ENCODE data around the gene USP12. TPM values are rescaled to one million over a fixed set of nuclear protein-coding genes. Genes with fewer than 3 reads are reported as not detected.

Gene USP12
- total RNA-seq, 2 experiments from 2014 or later, result 35.7 to 40.1 TPM

GRCh38 chr13:27053902-27054595 lies 117.6 kb downstream of the USP12 start:
- no peak overlapping the region for H3K27ac Mint-ChIP-seq
- intact Hi-C loops (cut with micrococcal nuclease), result no loop called here
- no peak for TF ChIP-seq CTCF (IDR thresholded peaks at IDR 0.05)
- no peaks in the 10 kb centered on the region for H3K27me3 Mint-ChIP-seq
- no peaks in the 10 kb centered on the region for H3K9me3 Mint-ChIP-seq
- peaks cover 4% of the 10 kb centered on the region for H3K36me3 Mint-ChIP-seq (ENCODE audit: low read depth)
- no peak overlapping the region for H3K4me3 Mint-ChIP-seq
- POLR2A ChIA-PET, result no interaction called here
- DNase-seq (no peak), ATAC-seq (no peak)
- CTCF ChIA-PET, result no interaction called here
- peaks cover 20% of the 10 kb centered on the region for H3K4me1 Mint-ChIP-seq (ENCODE audit: low read depth)

DNA sequence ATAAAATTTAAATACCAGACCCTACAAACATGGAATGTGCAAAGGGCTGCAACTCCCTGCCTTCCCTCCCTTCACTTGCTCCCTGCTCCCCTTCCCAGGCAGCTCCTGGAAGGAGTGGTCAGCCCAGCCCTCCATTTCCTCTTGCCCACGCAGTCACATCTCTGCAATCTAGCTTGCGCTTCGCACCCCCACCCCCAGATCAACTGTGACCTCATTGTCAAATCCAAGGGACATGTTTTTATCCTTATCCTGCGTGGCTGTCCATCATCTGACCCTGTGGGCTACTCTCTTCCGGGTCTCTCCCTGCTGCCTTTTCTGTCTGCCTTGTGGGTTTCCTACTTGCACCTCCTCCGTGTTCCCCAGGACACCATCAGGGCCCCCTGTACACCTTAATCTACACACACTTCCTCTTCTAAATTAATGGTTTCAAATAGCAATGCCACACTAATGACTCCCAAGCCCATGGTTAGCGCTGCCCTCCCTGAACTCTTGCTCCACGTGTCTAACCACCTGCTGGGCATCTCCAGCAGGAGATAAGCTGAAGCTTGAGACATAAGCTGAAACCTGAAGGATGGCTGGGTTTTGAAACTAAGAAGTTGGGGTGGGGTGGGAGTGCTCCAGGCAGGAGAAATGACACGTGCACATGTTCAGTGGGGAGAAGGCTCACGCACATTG lies 118.3 kb downstream of the USP12 start:
- POLR2A ChIA-PET, result interaction anchor here (0.5 to 0.6 kb wide), 2 partner anchors 136 to 868 kb away, joined by 3 read pairs; no protein-coding TSS in a partner anchor
- intact Hi-C loops (cut with micrococcal nuclease), result no loop called here
- ATAC-seq (no peak), DNase-seq (no peak)
- Mint-ChIP-seq H3K27ac (no peak overlapping the region), H3K4me3 (no peak overlapping the region), H3K9me3 (no peaks in the 10 kb centered on the region), H3K4me1 (ENCODE audit: low read depth) (peaks cover 20% of the 10 kb centered on the region), H3K27me3 (no peaks in the 10 kb centered on the region), H3K36me3 (ENCODE audit: low read depth) (peaks cover 4% of the 10 kb centered on the region)
- CTCF ChIA-PET, result no interaction called here
- no peak for TF ChIP-seq CTCF (IDR thresholded peaks at IDR 0.05)

GRCh38 chr13:27052551-27053208 lies 118.9 kb downstream of the USP12 start:
- peaks cover 20% of the 10 kb centered on the region for H3K4me1 Mint-ChIP-seq (ENCODE audit: low read depth)
- no peak for ATAC-seq
- H3K4me3 Mint-ChIP-seq, result no peak overlapping the region
- no peak for DNase-seq
- no peaks in the 10 kb centered on the region for H3K27me3 Mint-ChIP-seq
- H3K36me3 Mint-ChIP-seq (ENCODE audit: low read depth), result peaks cover 4% of the 10 kb centered on the region
- ChIA-PET CTCF (no interaction called here), POLR2A (interaction anchor here (0.6 to 0.8 kb wide), 2 partner anchors 10 to 137 kb away, joined by 3 read pairs; no protein-coding TSS in a partner anchor)
- H3K9me3 Mint-ChIP-seq, result no peaks in the 10 kb centered on the region
- intact Hi-C loops (cut with micrococcal nuclease), result no loop called here
- H3K27ac Mint-ChIP-seq, result no peak overlapping the region
- no peak for TF ChIP-seq CTCF (IDR thresholded peaks at IDR 0.05)

- ATAC-seq, result no peak
- no peak for TF ChIP-seq CTCF (IDR thresholded peaks at IDR 0.05)
- Mint-ChIP-seq H3K27me3 (no peaks in the 10 kb centered on the region), H3K9me3 (no peaks in the 10 kb centered on the region), H3K4me3 (no peak overlapping the region), H3K36me3 (ENCODE audit: low read depth) (peaks cover 2% of the 10 kb centered on the region), H3K4me1 (ENCODE audit: low read depth) (peaks cover 8% of the 10 kb centered on the region), H3K27ac (no peak overlapping the region)
- no peak for DNase-seq
- intact Hi-C loops (cut with micrococcal nuclease), result no loop called here
- CTCF ChIA-PET, result interaction anchor here (1.1 kb wide), 1 partner anchor 62 kb away, joined by 3 read pairs; no protein-coding TSS in a partner anchor
- POLR2A ChIA-PET, result no interaction called here
Observed at GRCh38 chr13:27047081-27047480, 124.5 kb downstream of the USP12 start.
